Measurements from ENCODE around the gene APBA1.

APBA1 gene

DNA sequence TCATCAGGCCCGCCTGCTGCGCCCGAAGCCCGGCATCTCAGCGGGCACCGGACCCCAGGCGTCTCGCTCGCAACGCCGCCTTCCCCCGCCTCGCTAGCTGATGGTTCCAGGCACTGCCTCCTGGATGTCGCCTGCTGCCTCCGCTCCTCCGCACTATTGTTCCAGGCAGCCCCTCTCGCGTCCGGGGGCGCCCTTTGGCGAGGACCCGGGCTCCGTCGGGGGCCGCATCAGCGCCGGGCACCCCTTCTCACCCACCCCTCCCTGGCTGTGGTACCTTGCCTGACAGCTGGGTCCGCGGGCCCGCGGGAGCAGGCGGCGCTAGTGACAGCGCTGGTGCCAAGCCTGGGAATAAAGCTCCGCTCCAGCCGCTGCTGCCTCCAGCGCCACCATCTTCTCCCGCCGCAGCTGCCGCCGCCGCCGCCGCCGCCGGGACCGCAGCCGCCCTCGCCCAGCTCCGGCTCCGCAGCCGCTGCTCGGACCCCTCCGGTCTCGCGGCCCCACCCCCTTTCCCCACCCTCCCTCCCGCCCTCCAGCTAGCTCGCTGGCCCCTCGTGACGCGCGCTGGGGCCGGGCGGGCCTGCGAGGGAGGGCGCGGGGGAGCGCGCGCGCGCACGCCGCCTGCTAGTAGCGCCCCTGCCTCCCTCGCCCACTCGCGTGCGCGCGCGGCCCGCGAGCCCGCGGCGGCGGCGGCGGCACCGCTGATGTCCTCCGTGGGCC lies at the start of gene APBA1:
Gene APBA1, minus strand, starts transcription at position 493 of the 717 bp plus-strand sequence.
- TF ChIP-seq, protein P1, sequence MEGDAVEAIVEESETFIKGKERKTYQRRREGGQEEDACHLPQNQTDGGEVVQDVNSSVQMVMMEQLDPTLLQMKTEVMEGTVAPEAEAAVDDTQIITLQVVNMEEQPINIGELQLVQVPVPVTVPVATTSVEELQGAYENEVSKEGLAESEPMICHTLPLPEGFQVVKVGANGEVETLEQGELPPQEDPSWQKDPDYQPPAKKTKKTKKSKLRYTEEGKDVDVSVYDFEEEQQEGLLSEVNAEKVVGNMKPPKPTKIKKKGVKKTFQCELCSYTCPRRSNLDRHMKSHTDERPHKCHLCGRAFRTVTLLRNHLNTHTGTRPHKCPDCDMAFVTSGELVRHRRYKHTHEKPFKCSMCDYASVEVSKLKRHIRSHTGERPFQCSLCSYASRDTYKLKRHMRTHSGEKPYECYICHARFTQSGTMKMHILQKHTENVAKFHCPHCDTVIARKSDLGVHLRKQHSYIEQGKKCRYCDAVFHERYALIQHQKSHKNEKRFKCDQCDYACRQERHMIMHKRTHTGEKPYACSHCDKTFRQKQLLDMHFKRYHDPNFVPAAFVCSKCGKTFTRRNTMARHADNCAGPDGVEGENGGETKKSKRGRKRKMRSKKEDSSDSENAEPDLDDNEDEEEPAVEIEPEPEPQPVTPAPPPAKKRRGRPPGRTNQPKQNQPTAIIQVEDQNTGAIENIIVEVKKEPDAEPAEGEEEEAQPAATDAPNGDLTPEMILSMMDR (IDR thresholded peaks at IDR 0.05), result no peak

DNA sequence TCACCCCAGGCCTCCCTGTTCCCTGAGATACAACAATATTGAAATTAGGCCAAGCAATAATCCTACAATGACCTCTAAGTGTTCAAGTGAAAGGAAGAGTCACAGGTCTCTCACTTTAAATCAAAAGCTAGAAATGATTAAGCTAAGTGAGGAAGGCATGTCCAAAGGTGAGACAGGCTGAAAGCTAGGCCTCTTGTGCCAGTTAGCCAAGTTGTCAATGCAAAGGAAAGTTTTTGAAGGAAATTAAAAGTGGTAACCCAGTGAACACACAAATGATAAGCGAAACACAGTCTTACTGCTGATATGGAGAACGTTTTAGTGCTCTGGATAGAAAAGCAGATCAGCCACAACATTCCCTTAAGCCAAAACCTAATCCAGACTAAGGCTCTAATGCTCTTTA lies 47.8 kb upstream of the APBA1 start:
- TF ChIP-seq, protein P1 (IDR thresholded peaks at IDR 0.05), result no peak

DNA sequence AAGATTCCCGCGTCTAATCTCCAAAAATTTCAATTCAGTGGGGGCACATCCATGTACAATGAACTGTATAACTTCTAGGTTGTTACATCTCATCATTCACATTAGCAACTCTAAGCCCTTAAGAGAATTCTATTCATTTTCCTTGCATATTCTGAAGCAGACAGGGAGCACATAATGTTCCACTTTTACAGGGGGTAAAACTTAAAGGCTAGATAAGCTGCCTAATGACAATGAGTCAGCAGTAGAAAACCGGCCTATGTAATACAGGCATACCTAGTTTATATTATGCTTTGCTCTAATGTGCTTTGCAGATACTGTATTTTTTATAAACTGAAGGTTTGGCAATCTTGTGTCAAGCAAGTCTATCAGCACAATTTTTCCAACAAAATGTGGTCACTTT lies 47.2 kb upstream of the APBA1 start:
- TF ChIP-seq, protein P1 (IDR thresholded peaks at IDR 0.05), result no peak

DNA sequence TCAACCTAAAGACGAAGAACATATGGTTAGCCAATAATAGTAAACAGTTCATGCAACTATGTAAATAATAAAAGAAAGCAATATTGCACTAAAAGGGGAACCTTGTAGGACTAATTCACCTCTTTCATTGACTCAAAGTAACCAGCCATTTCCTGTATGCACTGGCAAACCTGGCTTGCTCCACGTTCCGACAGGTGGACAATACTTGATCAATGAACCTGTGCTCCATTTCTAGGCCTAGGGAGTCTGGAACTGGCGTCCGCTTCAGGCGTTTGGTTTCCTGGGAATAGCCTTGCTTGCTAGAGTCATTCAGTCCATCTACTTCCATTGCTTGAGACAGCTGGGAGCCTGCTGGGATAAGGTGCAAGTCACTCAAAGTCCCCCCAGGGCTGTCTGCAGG lies 46.0 kb upstream of the APBA1 start:
- TF ChIP-seq, protein P1 (IDR thresholded peaks at IDR 0.05), result no peak

DNA sequence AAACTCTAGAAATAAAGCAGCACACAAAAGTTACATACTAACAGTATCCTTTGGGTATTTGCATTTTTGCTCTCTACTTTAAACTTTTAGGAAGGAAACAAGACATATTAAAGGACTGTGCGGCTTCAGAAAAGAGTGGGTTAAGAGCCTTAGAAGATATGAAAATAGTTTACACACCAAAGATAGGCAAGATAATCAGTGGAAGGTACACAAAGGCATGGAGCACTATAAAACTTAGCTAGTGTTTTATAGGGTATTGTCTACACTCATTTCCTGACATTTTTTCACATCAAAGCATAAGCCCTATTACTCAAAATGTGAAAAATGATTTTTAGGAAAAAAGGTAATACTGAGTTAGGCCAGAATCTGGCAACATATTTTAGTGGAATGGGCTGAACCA lies 43.7 kb upstream of the APBA1 start:
- TF ChIP-seq, protein P1 (IDR thresholded peaks at IDR 0.05), result no peak

DNA sequence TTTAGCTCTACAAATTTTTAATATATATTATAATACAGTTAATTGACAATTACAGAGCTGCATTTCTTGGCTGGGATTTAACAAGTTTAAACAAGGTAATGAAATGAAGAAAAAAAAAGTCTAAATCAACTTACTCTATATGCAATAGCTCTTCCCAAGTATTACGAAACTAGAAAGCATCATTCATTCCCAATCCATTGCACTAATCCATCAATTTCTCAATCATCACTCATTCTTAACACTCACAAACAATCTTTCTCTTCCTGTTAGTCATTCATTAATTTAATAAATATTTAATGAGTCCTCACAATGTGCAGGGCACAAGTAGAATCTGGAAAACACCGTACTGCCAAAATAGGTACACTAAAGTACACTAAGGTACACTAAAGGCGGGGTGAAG lies 42.9 kb upstream of the APBA1 start:
- TF ChIP-seq, protein P1 (IDR thresholded peaks at IDR 0.05), result no peak

DNA sequence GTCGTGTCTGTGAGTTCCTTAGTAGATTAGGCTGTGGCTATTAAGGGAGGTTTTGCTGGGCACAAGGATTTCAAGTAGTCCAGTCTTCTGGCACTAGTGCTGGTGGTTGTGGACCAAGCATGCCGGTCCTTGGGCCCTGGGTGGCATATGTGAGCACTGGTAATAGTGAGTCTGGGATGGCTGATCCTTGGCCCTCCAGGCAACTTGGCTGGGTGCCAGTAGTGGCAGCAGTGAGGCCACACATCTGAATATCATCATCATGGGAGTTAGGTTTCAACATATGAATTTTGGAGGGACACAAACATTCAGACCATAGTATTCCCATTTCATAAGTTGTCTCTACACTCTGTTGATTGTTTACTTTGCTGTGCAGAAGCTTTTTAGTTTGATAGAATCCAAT lies 25.3 kb upstream of the APBA1 start:
- TF ChIP-seq, protein P1 (IDR thresholded peaks at IDR 0.05), result no peak

DNA sequence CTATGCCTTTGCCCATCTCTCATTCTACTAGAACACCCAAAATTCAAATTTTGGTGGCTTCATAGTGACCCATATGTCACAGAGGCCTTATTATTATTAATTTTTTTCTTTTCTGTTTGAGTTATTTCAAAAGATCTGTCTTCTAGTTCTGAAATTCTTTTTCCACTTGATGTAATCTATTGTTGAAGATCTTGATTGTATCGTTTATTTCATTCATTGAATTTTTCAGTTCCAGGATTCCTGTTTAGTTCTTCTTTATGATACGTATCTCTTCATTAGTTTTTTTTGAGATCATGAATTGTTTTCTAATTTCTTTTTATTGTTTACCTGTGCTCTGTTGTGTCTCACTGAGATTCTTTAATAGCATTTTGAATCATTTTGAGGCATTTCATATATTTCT lies 24.6 kb upstream of the APBA1 start:
- TF ChIP-seq, protein P1 (IDR thresholded peaks at IDR 0.05), result no peak
